PC-3 (cell line): ENCODE results near the gene AFF1.

Experiments
- CTCF ChIP-seq: fragments of 300-600 bp; sonication (generic); conservative IDR thresholded peaks from 2 replicates; pipeline ENCODE4 v1.5.1; 2017; ENCODE audit warnings: antibody characterized with exemption, low read depth, mild to moderate bottlenecking, low read length
- EZH2 ChIP-seq: fragments of 300-600 bp; sonication (generic); IDR thresholded peaks from one replicate; pipeline ENCODE4 v1.6.1; 2017; ENCODE audit warnings: antibody characterized with exemption, mild to moderate bottlenecking, low read length; ENCODE audit not compliant: unreplicated experiment
- EZH2phosphoT487 ChIP-seq: fragments of 300-600 bp; sonication (generic); IDR thresholded peaks from 2 replicates; pipeline ENCODE4 v1.6.1; 2018; ENCODE audit warnings: mild to moderate bottlenecking, antibody characterized with exemption, low read length, borderline replicate concordance

GRCh38 chr4:86917212-86918039 lies 17.4 kb upstream of the AFF1 start:
- TF ChIP-seq CTCF (no peak), EZH2 (no peak), EZH2phosphoT487 (no peak)
